Measurements from ENCODE around the gene ALDH1A3. TPM values are rescaled to one million over a fixed set of nuclear protein-coding genes. Genes with fewer than 3 reads are reported as not detected.

The ALDH1A3 gene
- total and polyA plus RNA-seq, 5 donors = 8.3 to 10.3 (median 8.9) TPM

DNA sequence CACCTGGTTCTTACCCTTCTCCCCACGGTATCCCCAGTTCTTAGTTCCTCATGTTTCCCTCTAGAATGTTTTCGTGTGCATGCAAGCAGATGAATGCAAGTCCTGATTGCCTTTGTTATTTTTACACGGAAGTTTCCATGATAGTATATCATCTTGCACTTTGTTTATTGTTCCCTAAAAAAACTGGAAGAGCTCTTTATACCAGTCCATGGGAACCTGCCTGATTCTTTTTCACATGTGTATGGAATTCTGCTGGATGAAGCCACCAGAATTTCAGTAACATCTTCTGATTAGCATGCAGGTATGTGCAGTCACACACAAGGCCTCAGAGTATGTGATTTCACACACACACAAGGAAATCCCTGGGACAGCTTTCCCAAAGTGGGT is 23.5 kb downstream of the ALDH1A3 start:
- no peaks in the 10 kb centered on the region for H3K9me3 ChIP-seq (ENCODE audit: control insufficient read depth, low read length)
- ATAC-seq = peak in 1 of 2 donors; percentile 7
- no peak overlapping the region for H3K4me3 ChIP-seq (ENCODE audit: low read length)
- H3K27ac ChIP-seq (ENCODE audit: low read length) = no peak overlapping the region
- H3K27me3 ChIP-seq (ENCODE audit: control insufficient read depth, insufficient read depth) = no peaks in the 10 kb centered on the region
- 57% methylated on average over 3 of the region's 3 CpGs for WGBS
- intact Hi-C loops (cut with DNase I) = no loop called here
- DNase-seq = no peak
- H3K4me1 ChIP-seq (ENCODE audit: control insufficient read depth, insufficient read depth, low read length) = peaks cover 15% of the 10 kb centered on the region

DNA sequence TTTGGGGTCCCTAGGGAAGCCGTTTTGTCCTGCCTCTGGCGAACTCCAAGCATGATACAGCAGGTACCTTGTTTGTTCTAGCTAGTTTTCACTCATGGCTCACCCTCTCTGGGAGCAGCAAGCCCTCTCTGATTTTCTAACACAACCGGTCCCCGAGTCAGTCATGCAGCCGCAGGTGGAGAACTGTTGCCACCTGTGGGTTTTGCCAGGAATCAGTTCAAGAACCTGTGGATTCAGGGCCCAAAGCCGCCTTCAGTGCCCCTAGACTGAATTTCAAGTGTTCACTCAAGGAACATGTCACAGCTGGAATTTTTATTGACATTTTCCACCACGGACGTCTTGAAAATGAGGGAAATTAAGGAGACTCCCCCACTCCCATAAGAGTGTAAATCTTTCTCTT is 26.2 kb downstream of the ALDH1A3 start:
- H3K4me3 ChIP-seq (ENCODE audit: low read length) = no peak overlapping the region
- no peak for DNase-seq

GRCh38 chr15:100908466-100908865 is 28.8 kb downstream of the ALDH1A3 start:
- WGBS = 86% methylated on average over 6 of the region's 6 CpGs
- DNase-seq = peak in 1 of 3 donors; percentile 28
- no peak overlapping the region for H3K4me3 ChIP-seq (ENCODE audit: low read length)
- ATAC-seq = peak in 1 of 2 donors; percentile 21
- no peaks in the 10 kb centered on the region for H3K4me1 ChIP-seq (ENCODE audit: control insufficient read depth, insufficient read depth, low read length)
- H3K27ac ChIP-seq (ENCODE audit: low read length) = no peak overlapping the region
- no peaks in the 10 kb centered on the region for H3K27me3 ChIP-seq (ENCODE audit: control insufficient read depth, insufficient read depth)
- no peaks in the 10 kb centered on the region for H3K9me3 ChIP-seq (ENCODE audit: control insufficient read depth, low read length)
- intact Hi-C loops (cut with DNase I) = no loop called here

More for the DNA sequence above, 26.2 kb downstream of the ALDH1A3 start:
- intact Hi-C loops (cut with DNase I) = no loop called here
- Histone ChIP-seq H3K4me1 (ENCODE audit: control insufficient read depth, insufficient read depth, low read length) (peaks cover 3% of the 10 kb centered on the region), H3K27ac (ENCODE audit: low read length) (no peak overlapping the region), H3K27me3 (ENCODE audit: control insufficient read depth, insufficient read depth) (no peaks in the 10 kb centered on the region), H3K9me3 (ENCODE audit: control insufficient read depth, low read length) (no peaks in the 10 kb centered on the region)
- 83% methylated on average over 8 of the region's 8 CpGs for WGBS
- ATAC-seq = no peak

DNA sequence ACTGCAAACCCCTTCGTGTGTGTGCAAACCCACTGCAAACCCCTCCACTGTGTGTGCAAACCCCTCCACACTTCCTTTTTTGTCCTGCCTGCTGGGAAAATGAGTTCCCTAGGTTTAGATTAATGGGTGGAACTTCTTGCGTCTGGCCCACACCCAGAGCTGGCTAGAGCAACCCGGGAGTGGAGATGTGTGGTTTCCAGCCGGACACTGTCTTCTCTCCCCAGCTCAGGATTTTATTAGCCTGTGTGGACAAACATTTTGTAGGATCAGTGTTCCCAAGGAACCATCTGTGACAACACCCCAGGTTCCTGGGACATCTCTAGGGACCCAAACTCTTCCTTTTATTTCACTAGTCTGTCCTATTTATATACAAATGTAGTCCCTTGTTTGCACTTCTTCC is 29.9 kb downstream of the ALDH1A3 start:
- Histone ChIP-seq H3K9me3 (ENCODE audit: control insufficient read depth, low read length) (no peaks in the 10 kb centered on the region), H3K4me1 (ENCODE audit: control insufficient read depth, insufficient read depth, low read length) (no peaks in the 10 kb centered on the region), H3K27me3 (ENCODE audit: control insufficient read depth, insufficient read depth) (no peaks in the 10 kb centered on the region), H3K27ac (ENCODE audit: low read length) (no peak overlapping the region), H3K4me3 (ENCODE audit: low read length) (no peak overlapping the region)
- peak in 1 of 3 donors; percentile 27 for DNase-seq
- peak in 1 of 2 donors; percentile 17 for ATAC-seq
- 63% methylated on average over 4 of the region's 4 CpGs for WGBS
- intact Hi-C loops (cut with DNase I) = no loop called here

- DNase-seq = peak in 1 of 3 donors; percentile 23
- Histone ChIP-seq H3K4me1 (ENCODE audit: control insufficient read depth, insufficient read depth, low read length) (no peaks in the 10 kb centered on the region), H3K27ac (ENCODE audit: low read length) (no peak overlapping the region), H3K27me3 (ENCODE audit: control insufficient read depth, insufficient read depth) (no peaks in the 10 kb centered on the region), H3K4me3 (ENCODE audit: low read length) (no peak overlapping the region), H3K9me3 (ENCODE audit: control insufficient read depth, low read length) (no peaks in the 10 kb centered on the region)
- intact Hi-C loops (cut with DNase I) = loop anchor here in 1 of 4 donors (5.0 kb wide), 1 partner anchor 283 kb away; no protein-coding TSS in a partner anchor
- 78% methylated on average over 12 of the region's 12 CpGs for WGBS
- peak; percentile 27 to 34 for ATAC-seq
Observed at GRCh38 chr15:100909989-100910955, 30.6 kb downstream of the ALDH1A3 start.

GRCh38 chr15:100911086-100911485 is 31.5 kb downstream of the ALDH1A3 start:
- DNase-seq (peak in 1 of 3 donors; percentile 26), ATAC-seq (no peak)
- H3K27me3 ChIP-seq (ENCODE audit: control insufficient read depth, insufficient read depth) = no peaks in the 10 kb centered on the region
- no peaks in the 10 kb centered on the region for H3K9me3 ChIP-seq (ENCODE audit: control insufficient read depth, low read length)
- H3K4me1 ChIP-seq (ENCODE audit: control insufficient read depth, insufficient read depth, low read length) = no peaks in the 10 kb centered on the region
- H3K4me3 ChIP-seq (ENCODE audit: low read length) = no peak overlapping the region
- intact Hi-C loops (cut with DNase I) = loop anchor here in 1 of 4 donors (5.0 kb wide), 1 partner anchor 284 kb away; no protein-coding TSS in a partner anchor
- 70% methylated on average over 10 of the region's 10 CpGs for WGBS
- H3K27ac ChIP-seq (ENCODE audit: low read length) = no peak overlapping the region

DNA sequence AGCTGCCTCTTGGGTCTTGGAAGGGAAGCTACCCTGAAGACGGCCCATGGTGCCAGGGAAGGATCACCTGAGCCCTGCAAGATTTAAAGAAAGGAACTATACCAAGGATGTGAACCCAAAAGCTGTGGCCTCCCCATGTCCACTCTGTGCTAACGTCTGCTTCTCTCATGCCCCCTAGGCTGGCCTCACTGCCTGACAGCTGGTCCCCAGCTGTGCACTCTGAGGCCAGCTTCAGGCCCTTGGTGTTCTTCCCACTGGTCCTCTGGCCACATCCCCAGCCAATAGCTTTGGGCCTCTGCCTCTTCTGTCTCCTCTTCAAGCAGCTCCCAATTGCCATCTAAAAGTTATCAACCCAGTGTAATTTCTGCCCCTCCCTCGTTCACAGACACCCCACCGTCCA is 34.3 kb downstream of the ALDH1A3 start:
- DNase-seq (no peak), ATAC-seq (peak in 1 of 2 donors; percentile 29)
- Histone ChIP-seq H3K9me3 (ENCODE audit: control insufficient read depth, low read length) (no peaks in the 10 kb centered on the region), H3K27me3 (ENCODE audit: control insufficient read depth, insufficient read depth) (no peaks in the 10 kb centered on the region), H3K27ac (ENCODE audit: low read length) (no peak overlapping the region), H3K4me1 (ENCODE audit: control insufficient read depth, insufficient read depth, low read length) (no peaks in the 10 kb centered on the region), H3K4me3 (ENCODE audit: low read length) (no peak overlapping the region)
- 69% methylated on average over 4 of the region's 4 CpGs for WGBS
- intact Hi-C loops (cut with DNase I) = loop anchor here in 1 of 4 donors (5.0 kb wide), 1 partner anchor 287 kb away; no protein-coding TSS in a partner anchor

DNA sequence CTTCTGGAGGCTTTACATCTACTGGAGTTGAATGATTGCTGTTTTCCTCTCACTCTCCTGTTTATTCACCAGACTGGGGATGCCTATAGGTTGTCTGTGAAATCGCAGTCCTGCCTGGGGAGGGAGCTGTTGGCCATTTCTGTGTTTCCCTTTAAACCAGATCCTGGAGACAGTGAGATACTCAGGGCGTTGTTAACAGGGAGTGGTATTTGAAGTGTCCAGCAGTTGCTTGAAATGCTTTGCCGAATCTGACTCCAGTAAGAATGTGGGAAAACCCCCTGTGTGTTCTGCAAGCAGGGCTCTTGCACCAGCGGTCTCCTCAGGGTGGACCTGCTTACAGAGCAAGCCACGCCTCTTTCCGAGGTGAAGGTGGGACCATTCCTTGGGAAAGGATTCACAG is 35.2 kb downstream of the ALDH1A3 start:
- WGBS = 68% methylated on average over 6 of the region's 6 CpGs

GRCh38 chr15:100918034-100918689 is 38.5 kb downstream of the ALDH1A3 start:
- peak overlapping the region; percentile 93 for H3K4me3 ChIP-seq (ENCODE audit: low read length)
- intact Hi-C loops (cut with DNase I) = loop anchor here (1.0 to 5.0 kb wide), 3 partner anchors 89 kb away; no protein-coding TSS in a partner anchor
- 2% methylated on average over 42 of the region's 42 CpGs for WGBS
- no peak overlapping the region for H3K27ac ChIP-seq (ENCODE audit: low read length)
- H3K4me1 ChIP-seq (ENCODE audit: control insufficient read depth, insufficient read depth, low read length) = no peaks in the 10 kb centered on the region
- ATAC-seq = peak; percentile 95 to 96
- no peaks in the 10 kb centered on the region for H3K27me3 ChIP-seq (ENCODE audit: control insufficient read depth, insufficient read depth)
- H3K9me3 ChIP-seq (ENCODE audit: control insufficient read depth, low read length) = no peaks in the 10 kb centered on the region
- peak; percentile 82 to 94 (median 91) for DNase-seq

More for the DNA sequence above, 35.2 kb downstream of the ALDH1A3 start:
- Histone ChIP-seq H3K27me3 (ENCODE audit: control insufficient read depth, insufficient read depth) (no peaks in the 10 kb centered on the region), H3K4me1 (ENCODE audit: control insufficient read depth, insufficient read depth, low read length) (no peaks in the 10 kb centered on the region), H3K4me3 (ENCODE audit: low read length) (no peak overlapping the region), H3K9me3 (ENCODE audit: control insufficient read depth, low read length) (no peaks in the 10 kb centered on the region), H3K27ac (ENCODE audit: low read length) (no peak overlapping the region)
- ATAC-seq (no peak), DNase-seq (no peak)
- intact Hi-C loops (cut with DNase I) = loop anchor here in 3 of 4 donors (5.0 kb wide), 2 partner anchors 92 to 288 kb away; no protein-coding TSS in a partner anchor

DNA sequence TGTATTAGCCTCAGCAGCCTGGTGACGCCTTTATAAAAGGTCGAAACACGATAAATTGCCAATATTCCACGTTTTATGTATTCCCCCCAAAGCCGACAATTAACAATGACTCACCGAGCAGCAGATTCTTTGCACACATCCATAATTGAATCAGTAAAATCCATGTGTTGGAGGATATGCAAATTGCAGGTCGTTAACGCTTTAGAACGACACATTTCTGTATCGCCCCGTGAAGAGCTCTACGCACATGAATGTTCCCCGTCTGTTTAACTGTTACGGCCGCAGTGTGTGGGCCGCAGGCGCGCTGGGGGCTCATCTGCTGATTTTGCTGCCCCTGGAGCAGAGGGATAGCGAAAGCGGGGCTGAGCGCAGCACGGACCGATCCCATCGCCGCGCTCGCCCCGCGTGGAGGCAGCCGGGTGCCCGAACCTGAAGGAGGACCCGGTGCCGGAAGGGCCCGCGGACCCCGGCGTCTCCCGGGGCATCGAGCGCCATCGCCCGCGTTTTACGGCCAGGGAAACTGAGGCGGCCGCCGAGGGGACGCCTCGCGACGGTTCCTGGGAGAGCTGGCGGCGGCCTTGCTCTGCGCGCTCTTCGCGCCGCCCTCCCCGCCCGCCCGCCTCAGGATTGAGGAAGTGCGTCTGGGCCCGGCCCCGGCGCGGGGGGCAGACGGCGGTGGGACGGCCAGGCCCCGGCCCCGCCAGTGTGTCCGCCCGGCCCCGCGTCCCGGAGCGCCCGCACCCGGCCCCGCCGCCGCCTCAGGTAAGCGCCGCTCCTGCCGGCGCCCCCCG is 39.3 kb downstream of the ALDH1A3 start, which contains the start of gene LRRK1:
Gene LRRK1, plus strand, starts transcription at position 668 of the 791 bp plus-strand sequence. CDS start 5,276 bp downstream, outside the sequence.
- peak; percentile 76 to 81 for ATAC-seq
- intact Hi-C loops (cut with DNase I) = loop anchor here (1.0 to 5.0 kb wide), 3 partner anchors 88 kb away; no protein-coding TSS in a partner anchor
- 1% methylated on average over 82 of the region's 87 CpGs for WGBS
- DNase-seq = peak; percentile 50 to 84 (median 80)
- Histone ChIP-seq H3K27me3 (ENCODE audit: control insufficient read depth, insufficient read depth) (no peaks in the 10 kb centered on the region), H3K4me1 (ENCODE audit: control insufficient read depth, insufficient read depth, low read length) (no peaks in the 10 kb centered on the region), H3K4me3 (ENCODE audit: low read length) (peak within 1 kb of the TSS; percentile 93), H3K9me3 (ENCODE audit: control insufficient read depth, low read length) (no peaks in the 10 kb centered on the region), H3K27ac (ENCODE audit: low read length) (peak within 1 kb of the TSS; percentile 1)

Data from right cardiac atrium (tissue), 5 donors.